Mammary epithelial cell (primary cell): ENCODE results near the gene UBE2S.

ENCODE experiments used
- EZH2 ChIP-seq: IDR thresholded peaks from 2 replicates; pipeline ENCODE4 v1.6.1; 2012; ENCODE audit warnings: low read length, inconsistent platforms, borderline replicate concordance
- TF ChIP-seq, protein P1 (sequence below), 2 donors: IDR thresholded peaks in 1 of 2; conservative IDR thresholded peaks in 1 of 2; 2 replicates each; pipeline ENCODE4 v1.5.1; 2011 to 2012; ENCODE audit warnings: inconsistent platforms in 2 of 2, low read length in 2 of 2, mild to moderate bottlenecking in 2 of 2, control low read depth in 1 of 2, low read depth in 1 of 2; ENCODE audit not compliant: insufficient read depth in 1 of 2; ENCODE audit errors: extremely low read depth in 1 of 2

GRCh38 chr19:55373993-55374757, 33.4 kb downstream of the UBE2S start:
- TF ChIP-seq, protein P1, sequence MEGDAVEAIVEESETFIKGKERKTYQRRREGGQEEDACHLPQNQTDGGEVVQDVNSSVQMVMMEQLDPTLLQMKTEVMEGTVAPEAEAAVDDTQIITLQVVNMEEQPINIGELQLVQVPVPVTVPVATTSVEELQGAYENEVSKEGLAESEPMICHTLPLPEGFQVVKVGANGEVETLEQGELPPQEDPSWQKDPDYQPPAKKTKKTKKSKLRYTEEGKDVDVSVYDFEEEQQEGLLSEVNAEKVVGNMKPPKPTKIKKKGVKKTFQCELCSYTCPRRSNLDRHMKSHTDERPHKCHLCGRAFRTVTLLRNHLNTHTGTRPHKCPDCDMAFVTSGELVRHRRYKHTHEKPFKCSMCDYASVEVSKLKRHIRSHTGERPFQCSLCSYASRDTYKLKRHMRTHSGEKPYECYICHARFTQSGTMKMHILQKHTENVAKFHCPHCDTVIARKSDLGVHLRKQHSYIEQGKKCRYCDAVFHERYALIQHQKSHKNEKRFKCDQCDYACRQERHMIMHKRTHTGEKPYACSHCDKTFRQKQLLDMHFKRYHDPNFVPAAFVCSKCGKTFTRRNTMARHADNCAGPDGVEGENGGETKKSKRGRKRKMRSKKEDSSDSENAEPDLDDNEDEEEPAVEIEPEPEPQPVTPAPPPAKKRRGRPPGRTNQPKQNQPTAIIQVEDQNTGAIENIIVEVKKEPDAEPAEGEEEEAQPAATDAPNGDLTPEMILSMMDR (conservative IDR thresholded peaks at IDR 0.05 in 1 of 2, IDR thresholded peaks at IDR 0.05 in 1 of 2; ENCODE audit: extremely low read depth in 1 of 2, insufficient read depth in 1 of 2, low read depth in 1 of 2, low read length in 2 of 2), result no peak
- no peak for TF ChIP-seq EZH2
